DMS114 treated with DMSO at 0.1 percent for 48 hours (cell line): ENCODE data around the gene ATP10D.
A peak's percentile ranks its signal among the peaks of the same experiment; 100 is the strongest.

Experiments
- DNase-seq: peaks from one replicate; lab custom pipeline; 2025; ENCODE audit not compliant: unreplicated experiment; lab: John Stamatoyannopoulos, UW

ATP10D gene

DNA sequence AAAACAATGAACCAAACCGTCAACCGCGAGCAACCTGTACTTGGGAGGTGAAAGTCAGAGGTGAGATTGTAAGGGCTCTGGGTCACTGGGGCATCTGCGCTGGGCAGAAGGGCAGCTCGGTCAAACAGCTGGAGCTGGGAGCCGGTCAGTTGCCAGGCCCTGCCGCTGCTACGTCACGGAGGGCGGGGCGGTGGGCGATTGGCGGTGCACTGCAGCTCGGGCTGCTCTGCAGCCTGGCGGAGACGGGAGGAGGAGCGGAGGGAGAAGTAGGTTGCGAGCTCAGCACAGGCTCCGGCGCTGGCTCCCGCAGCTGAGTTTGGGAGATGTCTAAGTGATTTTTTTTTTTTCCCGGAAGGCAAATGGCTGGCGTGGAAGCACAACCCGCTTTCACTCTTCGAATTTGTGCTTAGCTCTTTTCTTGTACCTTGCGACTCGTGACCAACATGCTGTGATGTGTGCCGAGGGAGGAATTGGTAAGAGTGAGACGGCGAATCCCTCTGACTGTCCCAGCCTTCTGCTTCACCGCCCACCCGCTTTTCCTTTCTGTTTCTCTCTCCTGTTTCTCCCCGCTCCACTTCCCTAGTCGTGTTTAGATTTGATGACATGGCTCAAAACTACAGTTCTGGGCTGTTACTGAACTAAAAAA lies at the start of gene ATP10D:
TSS of gene ATP10D (plus strand) at position 229 of the 646 bp plus-strand sequence. CDS start 27,266 bp downstream, outside the sequence.
- peak; percentile 62 for DNase-seq

- no peak for DNase-seq
Observed at GRCh38 chr4:47442980-47443379, 42.1 kb upstream of the ATP10D start.

DNA sequence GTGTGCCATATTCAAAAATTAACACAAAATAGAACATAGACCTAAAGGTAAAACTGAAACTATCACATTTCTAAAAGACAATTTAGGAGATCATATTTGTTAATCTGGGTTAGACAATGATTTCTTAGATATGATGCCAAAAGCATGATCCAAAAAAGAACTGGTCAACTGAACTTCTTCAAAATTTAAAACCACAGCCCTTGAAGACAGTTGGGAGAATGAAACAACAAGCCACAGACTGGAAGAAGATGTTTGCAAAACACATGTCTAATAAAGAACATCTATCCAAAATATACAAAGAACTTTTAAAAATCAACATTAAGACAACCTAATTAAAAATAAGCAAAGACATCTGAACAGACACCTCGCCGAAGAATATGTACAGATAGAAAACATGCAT lies 41.0 kb upstream of the ATP10D start:
- DNase-seq: no peak

DNA sequence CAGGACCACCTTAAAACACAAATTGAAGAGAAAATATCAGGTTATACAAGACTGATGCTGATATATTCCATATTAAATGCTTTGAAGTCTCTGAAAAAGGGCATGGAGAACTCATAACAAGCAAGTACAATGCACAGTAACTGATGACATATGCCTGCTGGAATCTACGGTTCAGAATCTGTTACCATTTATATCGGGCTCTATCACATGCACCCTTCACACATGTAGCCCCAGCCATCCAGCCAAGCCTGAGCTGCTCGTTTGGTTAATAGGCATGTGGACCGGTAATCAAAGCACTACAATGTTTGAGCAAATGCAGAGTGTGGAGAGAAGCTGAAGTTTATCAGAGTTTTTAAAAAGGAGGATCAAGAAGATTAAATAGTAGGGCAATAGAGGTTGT lies 33.4 kb upstream of the ATP10D start:
- DNase-seq: no peak

DNA sequence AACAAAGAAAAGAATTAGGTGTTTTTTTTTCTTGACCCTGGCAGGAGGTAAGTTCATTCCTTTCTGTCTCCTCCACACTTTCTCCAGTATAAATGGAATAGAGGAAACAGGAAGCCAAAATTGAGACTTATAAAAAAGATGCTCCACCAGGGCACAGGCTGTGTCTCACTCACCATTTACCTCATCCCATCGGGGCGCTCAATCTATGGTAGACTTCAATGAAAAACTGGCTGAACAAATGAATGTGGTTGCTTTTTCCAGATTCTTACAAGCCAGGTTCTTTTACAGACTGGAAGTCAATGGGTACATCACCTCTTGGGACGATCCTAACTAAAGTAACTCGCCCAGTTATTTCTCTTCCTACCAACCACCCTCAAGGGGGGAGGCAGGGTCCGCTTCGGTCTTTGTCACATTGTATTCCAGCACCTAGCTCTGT lies 22.3 kb upstream of the ATP10D start:
- DNase-seq: no peak

DNA sequence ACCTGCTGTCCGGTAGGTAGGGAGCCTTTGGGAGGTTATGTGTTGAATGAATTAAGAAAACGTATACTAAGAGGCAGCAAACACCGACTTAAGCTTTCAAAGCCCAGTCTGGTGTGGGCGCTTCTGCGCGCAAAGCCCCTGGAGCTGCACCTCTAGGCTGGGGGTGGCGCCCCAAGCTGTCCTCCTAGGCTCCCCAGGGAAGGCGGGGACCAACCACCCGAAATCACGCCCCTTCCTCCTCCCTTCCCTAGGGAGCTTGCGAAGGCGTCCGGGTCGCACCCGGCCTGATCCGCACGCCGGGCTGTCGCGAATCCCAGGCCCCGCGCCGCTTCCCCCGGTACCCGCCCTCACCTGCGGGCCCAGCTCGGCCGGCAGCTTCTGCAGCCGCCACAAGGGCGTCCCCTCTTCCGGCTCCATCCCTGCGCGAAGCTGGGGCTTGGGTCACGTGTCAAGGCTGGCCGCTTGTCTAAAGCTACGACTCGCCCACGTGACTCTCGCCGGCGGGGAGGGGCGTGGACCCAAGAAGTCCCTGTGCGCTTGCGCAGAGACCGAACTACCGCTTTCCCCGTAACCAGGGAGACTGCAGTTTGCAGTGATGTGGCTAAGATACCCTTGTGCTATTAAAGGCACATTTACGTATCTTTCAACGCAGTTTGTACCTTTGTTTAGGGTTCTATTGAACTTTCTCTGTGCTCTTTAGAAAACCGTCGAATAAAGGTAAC lies 21.7 kb upstream of the ATP10D start, which contains the start of gene COMMD8:
TSS of gene COMMD8 (minus strand) at position 468 of the 722 bp plus-strand sequence. CDS start at position 417, 51 bp downstream.
- DNase-seq: peak; percentile 82

- DNase-seq: no peak
Observed at GRCh38 chr4:47465004-47465403, 20.1 kb upstream of the ATP10D start.

GRCh38 chr4:47466056-47466785 lies 18.9 kb upstream of the ATP10D start:
- DNase-seq: no peak

DNA sequence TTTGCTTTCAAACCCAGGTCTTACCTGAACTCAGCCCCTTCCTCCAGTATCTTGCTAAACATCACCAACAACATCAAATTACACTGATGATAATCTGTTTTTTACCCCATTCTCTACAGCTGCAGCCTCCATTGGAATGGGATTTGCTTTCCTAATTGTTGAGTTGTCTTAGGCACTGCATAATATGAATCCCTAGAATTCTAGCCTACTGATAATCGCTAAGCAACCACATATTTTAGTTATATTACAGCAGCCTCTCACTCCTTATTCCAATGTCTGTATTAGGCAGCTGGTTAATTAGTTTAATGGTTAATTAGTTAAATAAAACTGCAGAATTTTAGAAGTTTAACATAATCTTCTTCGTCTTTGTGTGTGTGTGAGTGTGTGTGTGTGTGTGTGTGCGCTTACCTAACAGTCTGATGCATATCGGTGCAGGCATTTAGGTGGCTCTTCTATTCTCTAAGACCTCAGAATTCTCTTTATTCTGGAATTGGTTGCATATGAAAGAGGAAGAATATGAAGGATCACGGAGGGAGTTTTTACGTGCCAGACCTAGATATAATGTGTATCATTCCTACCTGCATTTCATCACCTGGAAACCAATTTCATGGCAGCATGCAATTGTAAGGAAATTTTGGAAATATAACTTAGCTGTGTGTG lies 16.2 kb upstream of the ATP10D start:
- no peak for DNase-seq

DNA sequence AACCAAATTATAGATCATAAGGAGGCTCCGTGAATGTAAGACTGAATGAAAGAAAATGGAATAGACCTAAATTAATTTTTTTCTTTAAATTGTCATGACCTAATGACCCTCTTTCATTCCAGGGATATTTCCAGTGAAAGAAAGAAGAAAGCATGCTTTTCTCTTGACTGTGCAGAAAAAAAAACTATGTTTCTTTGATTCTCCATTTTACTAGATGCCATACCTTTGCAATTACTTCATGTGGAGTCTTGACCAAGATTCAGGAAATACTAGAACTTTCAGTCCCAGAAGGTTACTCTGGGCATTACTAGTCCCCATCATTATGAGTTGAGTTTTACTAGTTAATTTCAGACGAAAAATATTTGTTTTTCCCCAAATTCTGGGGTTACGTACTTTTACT lies 15.1 kb upstream of the ATP10D start:
- DNase-seq: no peak

DNA sequence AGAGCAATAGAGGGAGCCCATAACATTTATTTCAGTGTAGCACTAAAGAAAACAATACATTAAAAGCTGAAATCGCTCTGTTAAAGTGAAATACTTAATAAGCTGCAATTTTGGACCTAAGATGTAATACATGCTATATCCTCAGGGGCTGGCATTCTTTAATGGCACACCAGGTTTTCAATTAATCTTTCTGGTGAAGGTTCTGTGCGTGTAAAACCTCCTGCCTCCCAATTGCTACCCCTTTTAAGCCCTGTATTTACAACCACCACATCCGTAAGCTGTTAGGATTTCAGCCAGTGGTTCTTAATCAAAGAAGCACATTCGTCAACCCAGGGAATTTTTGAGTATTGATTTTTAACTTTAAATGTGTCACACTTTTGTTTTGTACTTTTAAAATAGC lies 14.0 kb upstream of the ATP10D start:
- no peak for DNase-seq

- no peak for DNase-seq
Observed at GRCh38 chr4:47471591-47471990, 13.5 kb upstream of the ATP10D start.

DNA sequence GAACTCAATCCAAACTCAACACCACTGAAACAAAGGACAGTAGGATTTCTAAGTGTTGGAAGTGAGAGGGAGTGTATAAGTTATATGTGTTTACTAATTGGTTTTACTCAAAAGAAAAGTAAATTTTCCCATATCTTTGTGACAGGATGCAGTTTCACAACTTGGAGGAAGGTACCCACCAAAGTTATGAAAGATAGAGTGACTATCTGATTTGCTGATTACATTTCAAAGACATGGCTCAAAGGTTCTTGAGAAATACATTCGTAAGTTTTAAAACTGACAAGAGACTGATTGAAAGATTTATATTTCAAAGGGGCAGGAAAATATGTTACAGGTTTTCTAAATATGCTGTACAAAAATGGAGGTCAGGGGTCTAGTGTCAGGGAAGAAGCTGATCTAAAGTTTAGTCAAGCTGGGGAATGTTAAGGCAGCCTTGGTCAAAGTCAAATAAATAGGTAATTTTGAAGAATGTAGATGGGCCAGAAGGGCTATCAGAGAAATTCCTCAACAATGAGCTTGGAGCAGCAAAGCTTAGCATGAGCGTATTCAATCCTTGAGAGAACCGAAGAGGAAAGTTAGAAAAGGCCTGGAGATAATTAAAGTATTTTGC lies 11.8 kb upstream of the ATP10D start:
- DNase-seq: no peak

DNA sequence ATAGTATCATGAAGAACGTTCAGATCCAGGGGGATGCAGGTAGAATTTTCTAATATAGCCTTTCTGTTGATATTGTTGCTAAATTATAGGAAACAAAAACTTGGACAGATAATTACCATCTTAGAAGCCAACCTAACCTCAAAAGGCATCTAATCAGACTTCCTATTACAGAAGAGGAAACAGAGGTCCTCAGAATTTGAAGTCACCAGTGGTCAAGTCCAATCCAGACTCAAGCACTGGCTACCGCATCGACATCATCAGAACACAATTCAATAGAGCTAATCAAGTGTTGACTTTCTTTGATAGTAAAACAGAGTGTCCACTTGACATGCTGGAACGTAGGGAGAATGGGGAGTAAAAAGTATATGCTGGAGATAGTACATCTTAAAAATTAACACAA lies 10.3 kb upstream of the ATP10D start:
- DNase-seq: no peak

- no peak for DNase-seq
Observed at GRCh38 chr4:47475411-47475810, 9.7 kb upstream of the ATP10D start.

- no peak for DNase-seq
Observed at GRCh38 chr4:47478804-47479203, 6.3 kb upstream of the ATP10D start.

DNA sequence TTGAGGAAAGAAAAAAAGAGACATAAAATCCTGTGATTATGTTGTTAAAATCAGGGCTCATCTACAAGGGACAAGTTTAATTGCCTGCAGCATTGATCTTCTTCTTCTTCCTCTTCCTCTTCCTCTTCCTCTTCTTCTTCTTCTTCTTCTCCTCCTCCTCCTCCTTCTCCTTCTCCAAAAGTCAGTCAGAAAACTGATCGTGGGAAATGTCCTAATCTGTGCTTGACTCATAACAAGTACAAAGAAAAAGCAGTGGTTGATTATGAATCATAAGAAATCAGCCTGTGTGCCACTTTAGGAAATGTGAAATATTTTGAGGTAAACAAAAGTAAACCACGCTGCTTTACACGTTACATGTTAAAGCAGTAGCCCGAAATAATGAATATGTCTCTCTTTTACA lies 2.7 kb upstream of the ATP10D start:
- DNase-seq: no peak

DNA sequence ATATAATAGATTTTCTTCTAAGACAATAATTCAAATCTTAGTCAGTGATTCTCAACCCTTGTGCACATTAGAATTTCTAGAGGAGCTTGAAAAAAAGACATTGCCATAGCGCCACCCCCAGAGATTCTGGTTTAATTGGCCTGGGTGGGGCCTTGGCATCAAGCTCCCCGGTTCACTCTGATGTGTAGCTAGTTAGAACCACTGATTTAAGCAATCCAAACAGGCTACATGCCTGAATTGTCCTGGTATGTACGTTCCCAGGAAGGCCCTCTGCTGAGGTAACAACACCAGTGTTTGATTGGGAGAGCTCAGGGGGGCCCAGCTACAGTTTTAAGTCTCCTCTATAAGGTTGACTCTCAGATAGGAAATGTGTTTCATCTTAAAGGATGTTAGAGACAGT lies 1.3 kb upstream of the ATP10D start:
- DNase-seq: no peak

DNA sequence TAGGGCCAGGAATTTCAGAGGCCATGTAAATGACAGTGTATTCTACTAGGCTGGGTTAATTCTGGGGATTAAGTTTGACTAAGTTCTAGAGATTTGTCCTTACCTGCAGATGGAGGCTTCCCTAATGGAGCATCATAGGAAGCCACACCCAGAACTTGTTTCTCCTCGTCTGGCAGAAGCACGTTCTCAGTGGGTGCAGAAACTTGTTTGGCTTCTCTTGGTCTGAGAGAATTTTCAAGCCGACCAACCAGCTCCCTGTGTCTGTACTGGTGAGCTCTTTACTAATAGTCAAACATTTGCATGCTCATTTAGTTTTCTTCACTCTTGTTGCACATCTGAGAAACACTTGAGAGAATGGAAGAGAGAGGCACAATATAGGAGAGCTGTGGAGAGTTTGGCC lies 907 bp upstream of the ATP10D start:
- no peak for DNase-seq

GRCh38 chr4:47485768-47486167 lies 693 bp downstream of the ATP10D start:
- no peak for DNase-seq

- DNase-seq: no peak
Observed at GRCh38 chr4:47486231-47486673, 1.2 kb downstream of the ATP10D start.
